AG10803 (cell line): ENCODE data around the gene ANKRD63.

ENCODE experiments used
- DNase-seq: peaks from one replicate; pipeline ENCODE4 v3.0.0; 2010; ENCODE audit warnings: low read depth
- H3K4me3 ChIP-seq: 2 replicates; pipeline ENCODE4 v1.5.1; 2011; ENCODE audit warnings: mild to moderate bottlenecking, low read length, control low read depth
- CTCF ChIP-seq: conservative IDR thresholded peaks from 2 replicates; pipeline ENCODE4 v1.5.1; 2011; ENCODE audit warnings: mild to moderate bottlenecking, low read length, control low read depth, inconsistent platforms

The ANKRD63 gene

GRCh38 chr15:40295297-40295696 is 12.4 kb upstream of the ANKRD63 start:
- DNase-seq, result no peak
- no peak overlapping the region for H3K4me3 ChIP-seq
- no peak for TF ChIP-seq CTCF

GRCh38 chr15:40293905-40294895 is 11.3 kb upstream of the ANKRD63 start:
- no peak for DNase-seq
- no peak overlapping the region for H3K4me3 ChIP-seq
- no peak for TF ChIP-seq CTCF

- H3K4me3 ChIP-seq, result no peak overlapping the region
- no peak for TF ChIP-seq CTCF
- no peak for DNase-seq
These were observed 10.1 kb upstream of the ANKRD63 start for GRCh38 chr15:40293006-40293405.

- TF ChIP-seq CTCF, result no peak
- DNase-seq, result no peak
- H3K4me3 ChIP-seq, result no peak overlapping the region
These were observed 9.4 kb upstream of the ANKRD63 start for GRCh38 chr15:40292246-40292645.

GRCh38 chr15:40290918-40291574 is 8.2 kb upstream of the ANKRD63 start:
- peak overlapping the region; percentile 38 for H3K4me3 ChIP-seq
- TF ChIP-seq CTCF, result no peak

GRCh38 chr15:40290545-40290917 is 7.7 kb upstream of the ANKRD63 start:
- no peak overlapping the region for H3K4me3 ChIP-seq
- no peak for TF ChIP-seq CTCF
- DNase-seq, result no peak

More at GRCh38 chr15:40290918-40291574, 8.2 kb upstream of the ANKRD63 start:
- DNase-seq, result peak; percentile 48
